B cell (primary cell): ENCODE data around the gene BAZ2B. TPM values are rescaled to one million over a fixed set of nuclear protein-coding genes. Genes with fewer than 3 reads are reported as not detected.

Experiments
- ATAC-seq: fragments of 200-7000 bp; cut with Tn5 transposase; one replicate; pipeline ENCODE4 v1.10.0; 2021; ENCODE audit warnings: low read depth, mild to moderate bottlenecking, moderate number of reproducible peaks, moderate library complexity
- CTCF ChIA-PET: fragments of 350-600 bp; sonication (Branson Sonifier 250); formaldehyde crosslinking; loops from one replicate; lab custom pipeline; 2021; ENCODE audit warnings: antibody characterized with exemption, inconsistent platforms; lab: Charles Lee
- POLR2A ChIA-PET: fragments of 350-600 bp; sonication (Branson Sonifier 250); formaldehyde crosslinking; loops from one replicate; lab custom pipeline; 2021; ENCODE audit warnings: antibody characterized with exemption; lab: Charles Lee
- DNase-seq: peaks from one replicate; pipeline ENCODE4 v3.0.0; 2013
- H2AFZ ChIP-seq: 2 replicates; pipeline ENCODE4 v1.6.1; 2012; ENCODE audit warnings: mild to moderate bottlenecking, low read depth, low read length; ENCODE audit not compliant: insufficient read depth, poor library complexity, severe bottlenecking
- H3K27ac ChIP-seq, 2 donors: 1 replicate in 1 of 2; 2 replicates in 1 of 2; pipeline ENCODE4 v1.5.1; 2012 to 2013; ENCODE audit warnings: low read length in 2 of 2, mild to moderate bottlenecking in 2 of 2, moderate library complexity in 1 of 2
- H3K27me3 ChIP-seq, 4 experiments: fragments of 200-600 bp in 1 of 4; sonication (generic) in 1 of 4; replicated peaks in 1 of 4; 1 replicate in 2 of 4; 2 replicates in 2 of 4; pipeline versions ENCODE4 v1.6.1 to v1.7.0; 2013 to 2016; ENCODE audit warnings: low read length in 3 of 4, mild to moderate bottlenecking in 2 of 4, mixed read lengths in 1 of 4, moderate library complexity in 1 of 4; ENCODE audit not compliant: insufficient read depth in 4 of 4, control insufficient read depth in 3 of 4; ENCODE audit errors: control extremely low read depth in 1 of 4
- H3K36me3 ChIP-seq, 2 experiments: replicated peaks in 1 of 2; 1 replicate in 1 of 2; 2 replicates in 1 of 2; pipeline versions ENCODE4 v1.6.1 to v1.7.1; 2013; ENCODE audit warnings: low read length in 1 of 2; ENCODE audit not compliant: insufficient read depth in 2 of 2, control insufficient read depth in 1 of 2; ENCODE audit errors: control extremely low read depth in 1 of 2, extremely low read depth in 1 of 2
- H3K4me1 ChIP-seq, 2 donors: fragments of 200-600 bp in 1 of 2; sonication (generic) in 1 of 2; 1 replicate in 1 of 2; 2 replicates in 1 of 2; pipeline versions ENCODE4 v1.5.1 to v1.6.1; 2013 to 2017; ENCODE audit warnings: low read length in 2 of 2; ENCODE audit not compliant: control insufficient read depth in 2 of 2, insufficient read depth in 2 of 2
- H3K4me2 ChIP-seq: replicated peaks from 2 replicates; pipeline ENCODE3; 2012; ENCODE audit warnings: mild to moderate bottlenecking, low read depth, low read length; ENCODE audit not compliant: poor library complexity, severe bottlenecking
- H3K4me3 ChIP-seq, 5 experiments: fragments of 200-600 bp in 1 of 5; sonication (generic) in 1 of 5; 1 replicate in 3 of 5; 2 replicates in 2 of 5; pipeline versions ENCODE4 v1.5.1 to v1.7.0; 2011 to 2016; ENCODE audit warnings: low read length in 4 of 5, mild to moderate bottlenecking in 4 of 5, low read depth in 2 of 5, control low read depth in 1 of 5, moderate library complexity in 1 of 5; ENCODE audit not compliant: insufficient read depth in 1 of 5; ENCODE audit errors: control extremely low read depth in 1 of 5, extremely low read depth in 1 of 5
- H3K79me2 ChIP-seq: fragments of 200-600 bp; sonication (generic); one replicate; pipeline ENCODE4 v1.6.0; 2016; ENCODE audit warnings: low read length; ENCODE audit not compliant: control insufficient read depth, insufficient read depth
- H3K9ac ChIP-seq: fragments of 200-600 bp; sonication (generic); 2 replicates; pipeline ENCODE4 v1.6.1; 2017; ENCODE audit warnings: mild to moderate bottlenecking, low read length, moderate library complexity
- H3K9me3 ChIP-seq, 3 donors: one replicate each; pipeline versions ENCODE4 v1.6.1 to v1.7.1; 2013; ENCODE audit warnings: low read length in 2 of 3; ENCODE audit not compliant: control insufficient read depth in 2 of 3, insufficient read depth in 1 of 3; ENCODE audit errors: control extremely low read depth in 1 of 3
- H4K20me1 ChIP-seq: 2 replicates; pipeline ENCODE4 v1.6.0; 2012; ENCODE audit warnings: mild to moderate bottlenecking, low read length; ENCODE audit not compliant: insufficient read depth, control insufficient read depth, poor library complexity, severe bottlenecking
- H3K27ac Mint-ChIP-seq: one replicate; pipeline ENCODE4 v1.8.0; 2021; ENCODE audit warnings: mixed read lengths
- H3K27me3 Mint-ChIP-seq: one replicate; pipeline ENCODE4 v1.8.0; 2021; ENCODE audit warnings: mixed read lengths
- H3K4me1 Mint-ChIP-seq: one replicate; pipeline ENCODE4 v1.8.0; 2021; ENCODE audit warnings: mixed read lengths
- H3K4me3 Mint-ChIP-seq: one replicate; pipeline ENCODE4 v1.8.0; 2021; ENCODE audit warnings: mixed read lengths
- H3K9me3 Mint-ChIP-seq: one replicate; pipeline ENCODE4 v1.8.0; 2022; ENCODE audit warnings: mixed read lengths; ENCODE audit not compliant: insufficient read depth
- EZH2 ChIP-seq: IDR thresholded peaks from 2 replicates; pipeline ENCODE4 v1.6.1; 2012; ENCODE audit warnings: borderline replicate concordance, low read depth, mild to moderate bottlenecking, moderate library complexity, low read length; ENCODE audit not compliant: insufficient read depth, poor library complexity, severe bottlenecking
- WGBS: methylation state at CpG from one replicate; pipeline ENCODE4 v1.1.5; 2013; ENCODE audit warnings: missing lambda C conversion rate; ENCODE audit not compliant: insufficient coverage; 5-methylcytosine and 5-hydroxymethylcytosine counted together
- intact Hi-C: fragments of 100-400 bp; cut with micrococcal nuclease; formaldehyde crosslinking; loops from one replicate; pipeline ENCODE4 v1.10.0; 2022
- polyA plus RNA-seq: library from polyadenylated mRNA; depleted of rRNA; stranded (reverse); fragments of >200 nt; gene quantifications from 2 replicates; pipeline ENCODE4 v1.2.3, GENCODE V29; 2012
- total RNA-seq, 2 donors: library from RNA; stranded (reverse); fragments of 120-200 nt in 1 of 2; gene quantifications; 1 replicate in 1 of 2; 2 replicates in 1 of 2; pipeline versions ENCODE4 v1.2.3 to v1.2.4, GENCODE V29; 2013 to 2022
- TF ChIP-seq, protein P1 (sequence below): fragments of 200-600 bp; IDR thresholded peaks from one replicate; pipeline ENCODE4 v1.8.0; 2022; ENCODE audit warnings: antibody characterized with exemption, mild to moderate bottlenecking

The BAZ2B gene
- total and polyA plus RNA-seq, 2 donors (not counting 1 experiment from before 2014, with no cell fraction given), result 8.6 to 42.3 TPM

- no peaks in the 10 kb centered on the region for H3K4me1 Mint-ChIP-seq
- Histone ChIP-seq H3K9ac (no peak overlapping the region), H3K27ac (no peak overlapping the region), H3K9me3 (peaks cover 0 to 2% (median 0%) of the 10 kb centered on the region in 3 donors), H3K79me2 (no peaks in the 10 kb centered on the region), H3K36me3 (no peaks in the 10 kb centered on the region), H4K20me1 (no peaks in the 10 kb centered on the region), H3K4me3 (no peak overlapping the region), H3K4me2 (no peak overlapping the region), H2AFZ (no peak overlapping the region), H3K27me3 (no peaks in the 10 kb centered on the region), H3K4me1 (no peaks in the 10 kb centered on the region)
- TF ChIP-seq EZH2, result no peak
- TF ChIP-seq, protein P1, sequence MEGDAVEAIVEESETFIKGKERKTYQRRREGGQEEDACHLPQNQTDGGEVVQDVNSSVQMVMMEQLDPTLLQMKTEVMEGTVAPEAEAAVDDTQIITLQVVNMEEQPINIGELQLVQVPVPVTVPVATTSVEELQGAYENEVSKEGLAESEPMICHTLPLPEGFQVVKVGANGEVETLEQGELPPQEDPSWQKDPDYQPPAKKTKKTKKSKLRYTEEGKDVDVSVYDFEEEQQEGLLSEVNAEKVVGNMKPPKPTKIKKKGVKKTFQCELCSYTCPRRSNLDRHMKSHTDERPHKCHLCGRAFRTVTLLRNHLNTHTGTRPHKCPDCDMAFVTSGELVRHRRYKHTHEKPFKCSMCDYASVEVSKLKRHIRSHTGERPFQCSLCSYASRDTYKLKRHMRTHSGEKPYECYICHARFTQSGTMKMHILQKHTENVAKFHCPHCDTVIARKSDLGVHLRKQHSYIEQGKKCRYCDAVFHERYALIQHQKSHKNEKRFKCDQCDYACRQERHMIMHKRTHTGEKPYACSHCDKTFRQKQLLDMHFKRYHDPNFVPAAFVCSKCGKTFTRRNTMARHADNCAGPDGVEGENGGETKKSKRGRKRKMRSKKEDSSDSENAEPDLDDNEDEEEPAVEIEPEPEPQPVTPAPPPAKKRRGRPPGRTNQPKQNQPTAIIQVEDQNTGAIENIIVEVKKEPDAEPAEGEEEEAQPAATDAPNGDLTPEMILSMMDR, result no peak
- ChIA-PET POLR2A (no interaction called here), CTCF (no interaction called here)
- H3K27me3 Mint-ChIP-seq, result no peaks in the 10 kb centered on the region
- DNase-seq (no peak), ATAC-seq (no peak)
- intact Hi-C loops, result no loop called here
- no peak overlapping the region for H3K4me3 Mint-ChIP-seq
- peaks cover 5% of the 10 kb centered on the region for H3K9me3 Mint-ChIP-seq
- H3K27ac Mint-ChIP-seq, result no peak overlapping the region
These were observed 23.4 kb upstream of the BAZ2B start for GRCh38 chr2:159639712-159640111.

- ChIA-PET POLR2A (no interaction called here), CTCF (no interaction called here)
- Histone ChIP-seq H3K4me2 (no peak overlapping the region), H3K4me1 (no peaks in the 10 kb centered on the region), H2AFZ (no peak overlapping the region), H3K9me3 (peaks cover 0 to 2% (median 0%) of the 10 kb centered on the region in 3 donors), H4K20me1 (no peaks in the 10 kb centered on the region), H3K79me2 (no peaks in the 10 kb centered on the region), H3K36me3 (peaks cover 0 to 1% of the 10 kb centered on the region in 2 experiments), H3K9ac (no peak overlapping the region), H3K27ac (no peak overlapping the region), H3K4me3 (no peak overlapping the region), H3K27me3 (no peaks in the 10 kb centered on the region)
- Mint-ChIP-seq H3K4me3 (no peak overlapping the region), H3K27ac (no peak overlapping the region), H3K4me1 (no peaks in the 10 kb centered on the region), H3K9me3 (peaks cover 3% of the 10 kb centered on the region), H3K27me3 (no peaks in the 10 kb centered on the region)
- 100% methylated on average over 1 of the region's 1 CpG for WGBS
- intact Hi-C loops, result no loop called here
- TF ChIP-seq EZH2, result no peak
- TF ChIP-seq, protein P1, result no peak
- DNase-seq (no peak), ATAC-seq (no peak)
These were observed 22.7 kb upstream of the BAZ2B start for GRCh38 chr2:159639071-159639470.
